Transverse colon (tissue), 4 donors: ENCODE results near the gene IL20. TPM values are rescaled to one million over a fixed set of nuclear protein-coding genes. Genes with fewer than 3 reads are reported as not detected.

Experiments used
- DNase-seq: peaks from one replicate; pipeline ENCODE4 v3.0.0-alpha.2; 2019
- H3K27ac ChIP-seq, 4 donors: fragments of 200-600 bp; sonication (generic); 2 replicates each; pipeline ENCODE4 v1.5.1; 2016 to 2018; ENCODE audit warnings: inconsistent platforms in 4 of 4
- H3K27me3 ChIP-seq: fragments of 200-600 bp; sonication (generic); 2 replicates; pipeline ENCODE4 v1.5.1; 2017; ENCODE audit warnings: inconsistent platforms
- H3K36me3 ChIP-seq, 4 donors: fragments of 200-600 bp; sonication (generic); 2 replicates each; pipeline ENCODE4 v1.5.1; 2017 to 2019; ENCODE audit warnings: inconsistent platforms in 4 of 4
- H3K4me1 ChIP-seq, 4 donors: fragments of 200-600 bp; sonication (generic); 2 replicates each; pipeline ENCODE4 v1.5.1; 2017 to 2020; ENCODE audit warnings: inconsistent platforms in 4 of 4
- H3K4me3 ChIP-seq, 4 donors: fragments of 200-600 bp; sonication (generic); 1 replicate in 1 of 4; 2 replicates in 3 of 4; pipeline versions ENCODE4 v1.5.1 to v1.6.1; 2017 to 2019; ENCODE audit warnings: inconsistent platforms in 4 of 4
- H3K9me3 ChIP-seq, 2 donors: fragments of 200-600 bp; sonication (generic); 2 replicates each; pipeline ENCODE4 v1.5.1; 2017 to 2019; ENCODE audit warnings: inconsistent platforms in 2 of 2
- CTCF ChIP-seq, 5 experiments: fragments of 200-600 bp in 3 of 5; fragments of 450-650 bp in 2 of 5; sonication (generic) in 3 of 5; IDR thresholded peaks; 1 replicate in 2 of 5; 2 replicates in 3 of 5; pipeline ENCODE4 v1.5.1; 2016 to 2017; ENCODE audit warnings: antibody characterized with exemption in 5 of 5, inconsistent platforms in 3 of 5, mild to moderate bottlenecking in 2 of 5, moderate library complexity in 1 of 5
- EP300 ChIP-seq: sonication (generic); formaldehyde crosslinking; IDR thresholded peaks from one replicate; pipeline ENCODE4 v1.6.1; 2017; ENCODE audit warnings: antibody characterized with exemption, low read depth
- POLR2A ChIP-seq: fragments of 450-650 bp; IDR thresholded peaks from one replicate; pipeline ENCODE4 v1.6.1; 2016; ENCODE audit warnings: antibody characterized with exemption, mild to moderate bottlenecking, moderate library complexity
- POLR2AphosphoS5 ChIP-seq, 3 donors: sonication (generic); formaldehyde crosslinking; IDR thresholded peaks; one replicate each; pipeline ENCODE4 v1.6.1; 2016; ENCODE audit warnings: antibody characterized with exemption in 3 of 3
- WGBS, 2 donors: methylation state at CpG; one replicate each; pipeline ENCODE4 v1.1.5; 2018; ENCODE audit warnings: low coverage in 1 of 2; 5-methylcytosine and 5-hydroxymethylcytosine counted together
- in situ Hi-C, 4 donors: fragments of 200-750 bp; cut with MboI; loops; one replicate each; pipeline versions ENCODE4 v1.15.0 to v1.15.1; 2017; ENCODE audit warnings: low sequenced_read_pairs in 3 of 4, low pct_ligation_motif_present in 1 of 4, low pct_unique_long_range_greater_than_20kb in 1 of 4
- intact Hi-C: fragments of 100-400 bp; cut with DNase I; formaldehyde crosslinking; loops from one replicate; pipeline ENCODE4 v1.15.1; 2023; ENCODE audit warnings: low total_unique reads
- total RNA-seq, 4 donors: library from RNA; depleted of rRNA; stranded (reverse); fragments of >200 nt; gene quantifications; one replicate each; pipeline ENCODE4 v1.1.0, GENCODE V29; 2016

IL20 gene
- total RNA-seq, 4 donors from 2014 or later: not detected

GRCh38 chr1:206893380-206893779 is 28.0 kb downstream of the IL20 start:
- 70 to 86% methylated on average over 2 of the region's 2 CpGs for WGBS, 2 donors
- H3K27ac ChIP-seq: no peak overlapping the region
- no peaks in the 10 kb centered on the region for H3K36me3 ChIP-seq
- DNase-seq: no peak
- H3K27me3 ChIP-seq: peaks cover 8% of the 10 kb centered on the region
- TF ChIP-seq POLR2A (no peak), CTCF (IDR thresholded peaks at IDR 0.05) (no peak), POLR2AphosphoS5 (IDR thresholded peaks at IDR 0.05) (no peak), EP300 (no peak)
- H3K4me1 ChIP-seq: peaks cover 0 to 7% (median 0%) of the 10 kb centered on the region in 4 donors
- in situ Hi-C loops (no loop called here), intact Hi-C loops (no loop called here)
- H3K4me3 ChIP-seq: no peak overlapping the region
- no peaks in the 10 kb centered on the region for H3K9me3 ChIP-seq

GRCh38 chr1:206895325-206895724 is 29.9 kb downstream of the IL20 start:
- no peaks in the 10 kb centered on the region for H3K9me3 ChIP-seq
- no peak overlapping the region for H3K27ac ChIP-seq
- H3K27me3 ChIP-seq: peaks cover 8% of the 10 kb centered on the region
- H3K4me1 ChIP-seq: peaks cover 0 to 7% (median 0%) of the 10 kb centered on the region in 4 donors
- WGBS, 2 donors: 70% methylated on average over 3 of the region's 3 CpGs; no CpG with 5 or more reads in 1 of the 2 donors
- TF ChIP-seq POLR2AphosphoS5 (IDR thresholded peaks at IDR 0.05) (no peak), POLR2A (no peak), EP300 (no peak), CTCF (IDR thresholded peaks at IDR 0.05) (no peak)
- DNase-seq: no peak
- H3K4me3 ChIP-seq: no peak overlapping the region
- no peaks in the 10 kb centered on the region for H3K36me3 ChIP-seq
- in situ Hi-C loops: no loop called here
- intact Hi-C loops: no loop called here

GRCh38 chr1:206895837-206896242 is 30.4 kb downstream of the IL20 start:
- in situ Hi-C loops: no loop called here
- intact Hi-C loops: no loop called here
- TF ChIP-seq POLR2AphosphoS5 (IDR thresholded peaks at IDR 0.05) (no peak), POLR2A (no peak), CTCF (IDR thresholded peaks at IDR 0.05) (no peak), EP300 (no peak)

GRCh38 chr1:206896261-206896660 is 30.8 kb downstream of the IL20 start:
- no peak for DNase-seq
- TF ChIP-seq CTCF (IDR thresholded peaks at IDR 0.05): no peak
- no peak for TF ChIP-seq POLR2A
- no peak for TF ChIP-seq POLR2AphosphoS5 (IDR thresholded peaks at IDR 0.05)
- TF ChIP-seq EP300: no peak
- Histone ChIP-seq H3K4me1 (peaks cover 0 to 7% (median 0%) of the 10 kb centered on the region in 4 donors), H3K36me3 (no peaks in the 10 kb centered on the region), H3K27ac (no peak overlapping the region), H3K27me3 (peaks cover 8% of the 10 kb centered on the region), H3K9me3 (no peaks in the 10 kb centered on the region), H3K4me3 (no peak overlapping the region)
- WGBS, 2 donors: 77 to 78% methylated on average over 2 to 3 of the region's 3 CpGs
- intact Hi-C loops (no loop called here), in situ Hi-C loops (no loop called here)

More at GRCh38 chr1:206895837-206896242, 30.4 kb downstream of the IL20 start:
- Histone ChIP-seq H3K9me3 (no peaks in the 10 kb centered on the region), H3K27me3 (peaks cover 8% of the 10 kb centered on the region), H3K4me1 (peaks cover 0 to 7% (median 0%) of the 10 kb centered on the region in 4 donors), H3K36me3 (no peaks in the 10 kb centered on the region), H3K4me3 (no peak overlapping the region), H3K27ac (no peak overlapping the region)
- WGBS, 2 donors: 8 to 15% methylated on average over 2 to 3 of the region's 3 CpGs
- no peak for DNase-seq
